Lower lobe of right lung (tissue), 2 donors: ENCODE measurements around the gene SLC15A3. TPM values are rescaled to one million over a fixed set of nuclear protein-coding genes. Genes with fewer than 3 reads are reported as not detected.
A peak's percentile ranks its signal among the peaks of the same experiment; 100 is the strongest.

Experiments
- ATAC-seq, 2 donors: fragments of 200-7000 bp; cut with Tn5 transposase; one replicate each; pipeline ENCODE4 v1.9.1; 2020 to 2022; ENCODE audit warnings: mild to moderate bottlenecking in 2 of 2, moderate library complexity in 2 of 2
- DNase-seq: peaks from one replicate; pipeline ENCODE4 v3.0.0-alpha.2; 2020
- H3K27ac ChIP-seq: fragments of 200-600 bp; one replicate; pipeline ENCODE4 v1.8.0; 2022
- H3K27me3 ChIP-seq: fragments of 200-600 bp; one replicate; pipeline ENCODE4 v1.8.0; 2022; ENCODE audit warnings: low read depth
- H3K36me3 ChIP-seq: fragments of 200-600 bp; one replicate; pipeline ENCODE4 v1.8.0; 2022; ENCODE audit warnings: mild to moderate bottlenecking
- H3K4me1 ChIP-seq: fragments of 200-600 bp; one replicate; pipeline ENCODE4 v1.8.0; 2022
- H3K4me3 ChIP-seq: fragments of 200-600 bp; one replicate; pipeline ENCODE4 v1.8.0; 2022; ENCODE audit warnings: mild to moderate bottlenecking
- H3K9me3 ChIP-seq: fragments of 200-600 bp; one replicate; pipeline ENCODE4 v1.8.0; 2022
- intact Hi-C: fragments of 100-400 bp; cut with DNase I; formaldehyde crosslinking; loops from one replicate; pipeline ENCODE4 v1.11.0; 2022
- long read RNA-seq: library from polyadenylated mRNA; unstranded; transcript quantifications from one replicate; pipeline ENCODE4 v2.0.0, GENCODE V29; 2021
- total RNA-seq: library from RNA; stranded (reverse); fragmentation: NEBNext Ultra II Directional; extraction: Animal tissue kit (Norgen Biotek cat#: 25700); gene quantifications from one replicate; pipeline ENCODE4 v1.2.1, GENCODE V29; 2021
- TF ChIP-seq, protein P1 (sequence below): fragments of 200-600 bp; IDR thresholded peaks from one replicate; pipeline ENCODE4 v1.8.0; 2022; ENCODE audit warnings: antibody characterized with exemption, mild to moderate bottlenecking
- donor health status: DM: no; HTN: yes; CAD: no; lungs with severe emphysema.

The SLC15A3 gene
- total RNA-seq: 199 TPM
- long read RNA-seq, full-length matches to known transcripts: 156 of 218 reads
- long read RNA-seq, partial matches to known transcripts: 49 of 218 reads
- long read RNA-seq, other reads (novel, unspliced or antisense): 13 of 218 reads

DNA sequence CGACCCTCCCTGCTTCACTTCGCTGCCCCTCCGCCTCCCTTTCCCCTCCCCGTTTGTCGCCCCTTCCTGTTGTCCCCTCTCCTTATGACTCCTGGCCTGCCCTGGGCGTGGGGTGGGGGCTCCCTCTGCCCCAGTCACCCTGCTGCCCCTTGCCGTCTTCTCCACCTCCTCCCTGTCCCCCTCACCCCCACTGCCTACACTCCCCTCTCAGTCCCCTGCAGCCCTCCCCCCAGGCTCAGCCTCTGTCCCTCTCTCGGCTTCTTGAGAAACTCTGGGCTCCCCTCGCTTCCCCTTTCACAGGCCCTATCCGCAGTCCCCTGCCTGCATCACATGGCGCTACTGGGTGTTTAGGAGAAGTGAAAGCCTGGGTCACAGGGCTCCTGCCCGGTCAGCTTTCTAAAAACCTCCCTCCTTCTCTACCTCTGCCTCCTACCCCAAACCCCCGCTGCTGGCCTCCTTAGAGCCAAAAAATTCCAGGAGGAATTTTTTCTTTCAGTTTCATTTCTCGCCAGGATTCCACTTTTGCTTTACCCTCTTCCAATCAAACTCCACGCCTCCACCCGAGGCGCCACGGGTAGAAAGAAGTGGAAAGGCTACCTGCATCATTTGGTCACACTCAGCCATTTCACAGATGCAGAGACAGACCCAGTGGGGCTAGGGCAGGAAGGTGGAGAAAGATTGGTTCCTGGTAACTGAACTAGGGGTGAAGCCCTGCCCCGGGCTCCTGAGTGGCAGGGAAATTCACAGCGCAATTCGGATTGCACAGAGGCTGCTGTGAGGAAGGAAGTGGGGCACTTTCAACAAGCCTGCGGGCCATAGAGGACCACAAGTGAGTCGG lies at the start of gene SLC15A3:
SLC15A3 (minus strand) TSS at position 273 of the 838 bp plus-strand sequence. CDS start 625 bp downstream, outside the sequence.
- TF ChIP-seq, protein P1, sequence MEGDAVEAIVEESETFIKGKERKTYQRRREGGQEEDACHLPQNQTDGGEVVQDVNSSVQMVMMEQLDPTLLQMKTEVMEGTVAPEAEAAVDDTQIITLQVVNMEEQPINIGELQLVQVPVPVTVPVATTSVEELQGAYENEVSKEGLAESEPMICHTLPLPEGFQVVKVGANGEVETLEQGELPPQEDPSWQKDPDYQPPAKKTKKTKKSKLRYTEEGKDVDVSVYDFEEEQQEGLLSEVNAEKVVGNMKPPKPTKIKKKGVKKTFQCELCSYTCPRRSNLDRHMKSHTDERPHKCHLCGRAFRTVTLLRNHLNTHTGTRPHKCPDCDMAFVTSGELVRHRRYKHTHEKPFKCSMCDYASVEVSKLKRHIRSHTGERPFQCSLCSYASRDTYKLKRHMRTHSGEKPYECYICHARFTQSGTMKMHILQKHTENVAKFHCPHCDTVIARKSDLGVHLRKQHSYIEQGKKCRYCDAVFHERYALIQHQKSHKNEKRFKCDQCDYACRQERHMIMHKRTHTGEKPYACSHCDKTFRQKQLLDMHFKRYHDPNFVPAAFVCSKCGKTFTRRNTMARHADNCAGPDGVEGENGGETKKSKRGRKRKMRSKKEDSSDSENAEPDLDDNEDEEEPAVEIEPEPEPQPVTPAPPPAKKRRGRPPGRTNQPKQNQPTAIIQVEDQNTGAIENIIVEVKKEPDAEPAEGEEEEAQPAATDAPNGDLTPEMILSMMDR: no peak

DNA sequence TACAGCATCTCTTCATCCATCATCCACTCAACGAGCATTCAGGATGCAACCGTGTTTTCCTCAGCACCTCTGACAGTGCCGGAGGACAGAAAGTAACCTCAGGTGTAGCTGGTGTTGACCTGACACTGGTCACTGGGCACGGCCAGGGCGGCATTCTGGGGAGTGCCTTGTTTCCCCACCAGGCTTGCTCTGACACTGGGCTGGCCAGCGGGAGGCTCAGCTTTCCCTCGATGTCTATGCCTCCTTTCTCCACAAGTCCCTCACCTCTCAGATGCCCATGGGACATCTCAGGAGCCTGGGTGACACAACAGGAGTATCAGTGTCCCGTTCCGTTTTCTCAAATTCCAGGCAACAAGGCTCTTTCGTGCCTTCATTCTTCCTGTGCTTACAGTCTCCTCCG lies 48.5 kb upstream of the SLC15A3 start:
- intact Hi-C loops: no loop called here
- H3K9me3 ChIP-seq: no peaks in the 10 kb centered on the region
- TF ChIP-seq, protein P1: no peak
- H3K36me3 ChIP-seq: no peaks in the 10 kb centered on the region
- no peak overlapping the region for H3K4me3 ChIP-seq
- H3K4me1 ChIP-seq: peaks cover 12% of the 10 kb centered on the region
- H3K27me3 ChIP-seq: no peaks in the 10 kb centered on the region
- no peak overlapping the region for H3K27ac ChIP-seq
- ATAC-seq (no peak), DNase-seq (no peak)

More for the DNA sequence above, at the start of gene SLC15A3:
- intact Hi-C loops: no loop called here
- ATAC-seq (peak; percentile 87 to 88), DNase-seq (peak; percentile 90)
- H3K27me3 ChIP-seq: no peaks in the 10 kb centered on the region
- no peaks in the 10 kb centered on the region for H3K9me3 ChIP-seq
- peak within 1 kb of the TSS; percentile 62 for H3K4me3 ChIP-seq
- H3K4me1 ChIP-seq: peaks cover 49% of the 10 kb centered on the region
- H3K36me3 ChIP-seq: peaks cover 8% of the 10 kb centered on the region
- peak within 1 kb of the TSS; percentile 88 for H3K27ac ChIP-seq

DNA sequence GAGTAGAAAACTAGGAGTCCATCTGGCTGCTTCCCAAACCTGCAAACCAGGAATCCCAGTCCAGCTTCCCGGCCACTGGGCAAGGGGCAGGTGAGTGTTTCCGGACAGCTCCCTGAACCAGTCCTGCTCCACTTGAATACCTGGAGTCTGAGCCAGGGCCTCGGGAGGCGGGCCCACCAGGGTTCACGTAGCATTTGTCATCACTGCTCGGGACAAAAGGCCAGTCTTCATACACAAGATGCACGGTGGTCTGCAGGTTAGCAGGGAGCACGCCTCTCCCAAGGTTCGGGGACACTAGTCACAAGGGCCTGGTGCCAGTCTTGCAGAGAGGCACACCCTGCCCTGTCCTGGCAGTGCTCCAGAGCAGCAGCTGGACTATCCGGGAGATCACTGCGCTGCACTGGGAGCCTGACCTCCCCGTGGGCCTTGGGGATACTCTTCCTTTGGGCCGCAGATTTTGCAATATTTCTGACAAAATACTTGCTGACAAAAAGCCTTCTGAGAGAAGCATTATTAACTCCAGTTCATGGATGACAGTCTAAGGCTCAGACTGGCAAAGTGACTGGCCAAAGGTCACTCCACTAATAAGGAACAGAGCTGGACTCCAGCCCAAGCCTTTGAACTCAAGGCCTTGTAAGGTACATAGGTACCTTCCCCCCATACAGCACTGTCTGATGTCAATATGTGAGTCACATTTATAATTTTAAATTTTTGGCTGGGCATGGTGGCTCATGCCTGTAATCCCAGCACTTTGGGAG lies 44.6 kb upstream of the SLC15A3 start:
- H3K27me3 ChIP-seq: peaks cover 9% of the 10 kb centered on the region
- peak in 1 of 2 donors; percentile 37 for ATAC-seq
- no peaks in the 10 kb centered on the region for H3K9me3 ChIP-seq
- no peaks in the 10 kb centered on the region for H3K36me3 ChIP-seq
- intact Hi-C loops: no loop called here
- no peak overlapping the region for H3K27ac ChIP-seq
- no peak for DNase-seq
- H3K4me3 ChIP-seq: no peak overlapping the region
- TF ChIP-seq, protein P1: no peak
- H3K4me1 ChIP-seq: peaks cover 16% of the 10 kb centered on the region

DNA sequence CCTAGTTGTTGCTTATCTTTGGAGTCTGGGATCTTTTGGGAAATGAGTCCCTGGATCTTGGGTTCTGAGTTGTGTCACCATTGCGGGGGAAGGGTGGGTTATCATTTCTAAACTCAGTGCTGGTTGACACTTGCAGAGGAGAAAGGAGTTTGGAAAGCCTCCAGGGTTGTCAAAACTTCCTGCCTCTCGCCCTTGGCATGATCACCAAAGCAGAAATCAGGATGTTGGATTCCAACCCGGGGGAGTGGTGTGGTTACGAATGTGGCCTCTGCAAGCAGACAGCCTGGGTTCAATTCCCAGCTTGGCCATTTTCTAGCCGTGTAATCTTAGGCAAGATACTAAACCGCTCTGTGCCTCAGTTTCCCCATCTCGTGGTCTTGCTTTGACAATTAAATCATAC lies 43.8 kb upstream of the SLC15A3 start:
- H3K4me3 ChIP-seq: no peak overlapping the region
- TF ChIP-seq, protein P1: no peak
- ATAC-seq: peak in 1 of 2 donors; percentile 43
- H3K4me1 ChIP-seq: peaks cover 16% of the 10 kb centered on the region
- H3K27me3 ChIP-seq: peaks cover 9% of the 10 kb centered on the region
- DNase-seq: no peak
- intact Hi-C loops: no loop called here
- no peaks in the 10 kb centered on the region for H3K9me3 ChIP-seq
- no peak overlapping the region for H3K27ac ChIP-seq
- H3K36me3 ChIP-seq: no peaks in the 10 kb centered on the region

DNA sequence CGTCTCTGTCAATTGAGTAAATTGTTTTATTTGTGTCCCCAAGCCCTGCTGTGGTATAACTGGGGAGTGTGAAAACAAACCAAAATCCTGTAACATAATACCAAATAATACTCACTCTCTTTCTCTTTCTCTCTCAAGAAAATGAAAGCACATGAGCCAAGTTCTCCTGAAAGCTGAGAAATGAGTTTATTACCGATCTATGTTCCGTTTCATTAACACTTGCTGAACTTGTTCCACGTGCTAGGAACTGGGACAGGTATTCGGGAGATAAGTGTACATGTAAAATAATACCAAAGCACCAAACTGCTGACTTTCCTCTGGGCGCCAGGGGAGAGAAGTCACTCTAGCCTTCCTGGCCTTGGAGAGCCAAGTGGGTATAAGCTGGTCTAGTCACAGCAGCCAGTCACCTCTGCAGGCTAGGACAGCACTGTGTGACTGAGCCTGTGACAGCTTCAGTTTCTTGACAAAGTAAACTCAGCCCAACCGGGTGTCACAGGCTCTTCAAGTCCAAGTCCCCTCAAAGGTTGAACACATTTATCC lies 42.6 kb upstream of the SLC15A3 start:
- TF ChIP-seq, protein P1: no peak
- intact Hi-C loops: no loop called here
- no peak for ATAC-seq

More for the DNA sequence above, 42.6 kb upstream of the SLC15A3 start:
- Histone ChIP-seq H3K27me3 (peaks cover 13% of the 10 kb centered on the region), H3K9me3 (no peaks in the 10 kb centered on the region), H3K36me3 (no peaks in the 10 kb centered on the region), H3K4me3 (no peak overlapping the region), H3K27ac (no peak overlapping the region), H3K4me1 (peaks cover 16% of the 10 kb centered on the region)
- DNase-seq: no peak
